GM12878 (cell line): ENCODE results near the gene DNAJC15. TPM values are rescaled to one million over a fixed set of nuclear protein-coding genes. Genes with fewer than 3 reads are reported as not detected.

Source experiments
- ASH2L ChIP-seq: fragments of 300-600, 200-600 bp; sonication (generic); IDR thresholded peaks from 2 replicates; pipeline ENCODE4 v1.6.1; 2017; ENCODE audit warnings: low read depth, mild to moderate bottlenecking, borderline replicate concordance
- ATF7 ChIP-seq: fragments of 450-650 bp; IDR thresholded peaks from 2 replicates; pipeline ENCODE4 v1.6.1; 2016; ENCODE audit warnings: low read depth, mild to moderate bottlenecking
- BHLHE40 ChIP-seq, 2 experiments: fragments of 450-650 bp in 1 of 2; IDR thresholded peaks; 2 replicates each; pipeline ENCODE4 v1.6.1; 2011 to 2017; ENCODE audit warnings: low read depth in 2 of 2, borderline replicate concordance in 1 of 2, improper control_type of control experiment in 1 of 2, low read length in 1 of 2, mild to moderate bottlenecking in 1 of 2
- CEBPB ChIP-seq, 2 experiments: fragments of 150-350 bp in 1 of 2; IDR thresholded peaks; 2 replicates each; pipeline ENCODE4 v1.6.1; 2012 to 2014; ENCODE audit warnings: low read depth in 2 of 2, low read length in 2 of 2, borderline replicate concordance in 1 of 2, inconsistent platforms in 1 of 2
- CEBPZ ChIP-seq: fragments of 150-350 bp; IDR thresholded peaks from 2 replicates; pipeline ENCODE4 v1.6.1; 2016; ENCODE audit warnings: low read depth, low read length
- CREM ChIP-seq: IDR thresholded peaks from 2 replicates; pipeline ENCODE4 v1.6.1; 2014; ENCODE audit warnings: antibody characterized with exemption, low read depth
- EGR1 ChIP-seq, 2 experiments: IDR thresholded peaks; 1 replicate in 1 of 2; 2 replicates in 1 of 2; pipeline ENCODE4 v1.6.1; 2011 to 2012; ENCODE audit warnings: low read depth in 2 of 2, low read length in 2 of 2, borderline replicate concordance in 1 of 2, mild to moderate bottlenecking in 1 of 2, moderate library complexity in 1 of 2
- EZH2 ChIP-seq: IDR thresholded peaks from 2 replicates; pipeline ENCODE4 v1.6.1; 2012; ENCODE audit warnings: low read depth, mild to moderate bottlenecking, control low read depth, inconsistent platforms, low read length, borderline replicate concordance; ENCODE audit not compliant: control insufficient read depth
- FOXK2 ChIP-seq: fragments of 450-650 bp; IDR thresholded peaks from 2 replicates; pipeline ENCODE4 v1.6.1; 2017; ENCODE audit warnings: mild to moderate bottlenecking, moderate library complexity
- FOXM1 ChIP-seq: IDR thresholded peaks from 2 replicates; pipeline ENCODE4 v1.6.1; 2012; ENCODE audit warnings: low read depth, mild to moderate bottlenecking, inconsistent platforms, low read length, moderate library complexity
- GABPA ChIP-seq: IDR thresholded peaks from 2 replicates; pipeline ENCODE4 v1.6.1; 2014; ENCODE audit warnings: antibody characterized with exemption, low read depth, mild to moderate bottlenecking, inconsistent platforms
- HCFC1 ChIP-seq: fragments of 150-350 bp; IDR thresholded peaks from 2 replicates; pipeline ENCODE4 v1.6.1; 2014; ENCODE audit warnings: low read length
- HDGF ChIP-seq: fragments of 450-650 bp; IDR thresholded peaks from 2 replicates; pipeline ENCODE4 v1.6.1; 2016; ENCODE audit warnings: antibody characterized with exemption
- IKZF2 ChIP-seq, 2 experiments: fragments of 450-650 bp; IDR thresholded peaks; 2 replicates each; pipeline ENCODE4 v1.6.1; 2017; ENCODE audit warnings: mild to moderate bottlenecking in 2 of 2, moderate library complexity in 2 of 2
- IRF3 ChIP-seq: fragments of 450-650 bp; IDR thresholded peaks from 2 replicates; pipeline ENCODE4 v1.6.1; 2014; ENCODE audit warnings: mild to moderate bottlenecking
- KDM1A ChIP-seq: fragments of 200-600 bp; sonication (generic); IDR thresholded peaks from 2 replicates; pipeline ENCODE4 v1.6.1; 2016; ENCODE audit warnings: borderline replicate concordance
- NFIC ChIP-seq: IDR thresholded peaks from 2 replicates; pipeline ENCODE4 v1.6.1; 2012; ENCODE audit warnings: low read depth, mild to moderate bottlenecking, inconsistent platforms, low read length, moderate library complexity
- NR2C2 ChIP-seq: IDR thresholded peaks from 2 replicates; pipeline ENCODE4 v1.6.1; 2011; ENCODE audit warnings: borderline replicate concordance, low read depth; ENCODE audit not compliant: control insufficient read depth, insufficient read length
- NRF1 ChIP-seq: conservative IDR thresholded peaks from 2 replicates; pipeline ENCODE4 v1.6.1; 2011; ENCODE audit warnings: mild to moderate bottlenecking, low read depth, low read length, improper control_type of control experiment
- PAX8 ChIP-seq: fragments of 450-650 bp; IDR thresholded peaks from 2 replicates; pipeline ENCODE4 v1.6.1; 2017; ENCODE audit warnings: mild to moderate bottlenecking, moderate library complexity
- RAD51 ChIP-seq: fragments of 450-650 bp; IDR thresholded peaks from 2 replicates; pipeline ENCODE4 v1.6.1; 2016; ENCODE audit warnings: moderate library complexity, mild to moderate bottlenecking, inconsistent platforms
- RELA ChIP-seq: fragments of 450-650 bp; IDR thresholded peaks from 2 replicates; pipeline ENCODE4 v1.8.0; 2014; ENCODE audit warnings: borderline replicate concordance; ENCODE audit not compliant: partially characterized antibody
- RFX5 ChIP-seq: IDR thresholded peaks from 2 replicates; pipeline ENCODE4 v1.6.1; 2011; ENCODE audit warnings: low read depth, low read length, improper control_type of control experiment
- SMAD1 ChIP-seq: fragments of 450-650 bp; IDR thresholded peaks from 2 replicates; pipeline ENCODE4 v1.6.1; 2018; ENCODE audit warnings: mild to moderate bottlenecking, low read depth; ENCODE audit not compliant: partially characterized antibody
- SREBF2 ChIP-seq: IDR thresholded peaks from 2 replicates; pipeline ENCODE4 v1.6.1; 2012; ENCODE audit warnings: mild to moderate bottlenecking, low read length
- TARDBP ChIP-seq: IDR thresholded peaks from 2 replicates; pipeline ENCODE4 v1.6.1; 2016; ENCODE audit warnings: borderline replicate concordance
- TCF3 ChIP-seq: IDR thresholded peaks from 2 replicates; pipeline ENCODE4 v1.6.1; 2012; ENCODE audit warnings: low read depth, mild to moderate bottlenecking, low read length, borderline replicate concordance; ENCODE audit not compliant: insufficient read depth
- polyA plus RNA-seq, 11 experiments: library from polyadenylated mRNA; depleted of rRNA in 4 of 11; unstranded in 6 of 11; stranded (reverse) in 5 of 11; fragments of >200 nt; fragmentation: Nextera tagmentation in 4 of 11; fragmentation: Illumina TruSeq in 1 of 11; extraction: Ambion mirVana in 4 of 11; extraction: Trizol in 1 of 11; gene quantifications; 1 replicate in 1 of 11; 2 replicates in 10 of 11; pipeline versions ENCODE4 v1.2.1 to v1.2.3, GENCODE V29; 2011 to 2016; ENCODE audit warnings: inconsistent platforms in 2 of 11, missing spikeins in 2 of 11, low read depth in 1 of 11
- total RNA-seq, 4 experiments: library from RNA; depleted of rRNA in 3 of 4; stranded (reverse); fragments of >200 nt in 3 of 4; fragmentation: Illumina TruSeq in 1 of 4; extraction: Trizol in 1 of 4; gene quantifications; 2 replicates each; pipeline versions ENCODE4 v1.2.1 to v1.2.3, GENCODE V29; 2013 to 2021

Gene DNAJC15
- total and polyA plus RNA-seq, 10 of the 15 experiments (the other 5 are each of a cell fraction or from before 2014, with no cell fraction given), result 13.1 to 104 (median 54.4) TPM

- TF ChIP-seq RFX5 (no peak), KDM1A (no peak), IRF3 (0 out of 2 replicates have a peak, but pooled peaks have one; percentile 37), RELA (no peak), ATF7 (0 out of 2 replicates have a peak, but pooled peaks have one; percentile 27), HDGF (0 out of 2 replicates have a peak, but pooled peaks have one; percentile 41), GABPA (no peak), BHLHE40 (IDR thresholded peaks at IDR 0.05; ENCODE audit: borderline replicate concordance in 1 of 2, low read depth in 2 of 2, low read length in 1 of 2) (peak in 1 of 2 experiments; percentile 66; a peak in 2 of 4 replicates), NRF1 (no peak), CREM (peak; percentile 36), EZH2 (no peak), FOXM1 (peak; percentile 43), TCF3 (peak; percentile 83; the same call in 1 of the 2 replicates), PAX8 (0 out of 2 replicates have a peak, but pooled peaks have one; percentile 39), ASH2L (peak; percentile 91), TARDBP (no peak), CEBPB (IDR thresholded peaks at IDR 0.05; ENCODE audit: borderline replicate concordance in 1 of 2, low read depth in 2 of 2, low read length in 2 of 2) (no peak), CEBPZ (no peak), FOXK2 (no peak), RAD51 (no peak), NFIC (0 out of 2 replicates have a peak, but pooled peaks have one; percentile 19), SREBF2 (no peak), HCFC1 (no peak; the same call in 1 of the 2 replicates), IKZF2 (IDR thresholded peaks at IDR 0.05) (peak; percentile 92 to 93), NR2C2 (no peak), EGR1 (IDR thresholded peaks at IDR 0.05; ENCODE audit: borderline replicate concordance in 1 of 2, low read depth in 2 of 2, low read length in 2 of 2) (no peak), SMAD1 (no peak)
Measured at GRCh38 chr13:42991898-42992763, 31.3 kb upstream of the DNAJC15 start, which contains the start of gene EPSTI1 (continued).
